PFSK-1 (cell line): Measurements from ENCODE around the gene AGFG2.

ENCODE experiments used
- FOXP2 ChIP-seq: optimal IDR thresholded peaks from 2 replicates; pipeline ENCODE3; 2011; ENCODE audit warnings: borderline replicate concordance, control low read depth, inconsistent platforms; ENCODE audit not compliant: insufficient read depth; ENCODE audit errors: extremely low read length, extremely low read depth
- POLR2AphosphoS5 ChIP-seq: IDR thresholded peaks from 2 replicates; pipeline ENCODE4 v1.6.1; 2012; ENCODE audit warnings: low read depth, mild to moderate bottlenecking, control low read depth, low read length, moderate library complexity
- REST ChIP-seq, 2 experiments: IDR thresholded peaks; 2 replicates each; pipeline versions ENCODE4 v1.6.1 to v1.8.0; 2011 to 2012; ENCODE audit warnings: low read depth in 2 of 2, low read length in 2 of 2, control low read depth in 1 of 2, inconsistent platforms in 1 of 2, mild to moderate bottlenecking in 1 of 2, moderate library complexity in 1 of 2; ENCODE audit not compliant: insufficient read depth in 1 of 2

- no peak for TF ChIP-seq POLR2AphosphoS5
- TF ChIP-seq FOXP2 = no peak
- no peak for TF ChIP-seq REST (IDR thresholded peaks at IDR 0.05; ENCODE audit: insufficient read depth in 1 of 2, low read depth in 2 of 2, low read length in 2 of 2)
These were observed 36.2 kb downstream of the AGFG2 start for GRCh38 chr7:100575206-100575631.
